K562 (cell line): ENCODE data around the gene CD46. TPM values are rescaled to one million over a fixed set of nuclear protein-coding genes. Genes with fewer than 3 reads are reported as not detected.

ENCODE experiments used
- ATAC-seq: fragments of 200-7000 bp; cut with Tn5 transposase; 3 replicates; pipeline ENCODE4 v1.9.1; 2020; ENCODE audit warnings: moderate library complexity
- BruUV-seq: library from RNA; stranded (reverse); fragments of 400-500 nt; replicated peaks from 2 replicates; lab custom pipeline; 2021; lab: Mats Ljungman, UMichigan
- CTCF ChIA-PET: fragments of 300-600 bp; formaldehyde crosslinking; extraction: SDS; loops from one replicate; lab custom pipeline; 2021; ENCODE audit warnings: low intra/inter-chr PET ratio; lab: Yijun Ruan, JAX
- POLR2A ChIA-PET: fragments of 300-600, 350-650 bp; sonication (Branson Sonifier 250); formaldehyde crosslinking; extraction: SDS; loops from one replicate; lab custom pipeline; 2021; ENCODE audit warnings: antibody characterized with exemption, inconsistent platforms; lab: Yijun Ruan, JAX
- DNase-seq, 4 experiments: peaks; one replicate each; pipeline versions ENCODE4 v3.0.0 to v3.0.0-alpha.2; 2011 to 2018; ENCODE audit warnings: low spot score in 3 of 4, mixed read lengths in 3 of 4; ENCODE audit errors: extremely low read depth in 1 of 4
- FAIRE-seq: peaks from 2 replicates; lab custom pipeline; 2011; peaks lifted over from hg19 to GRCh38; lab: Jason Lieb, UNC
- H2AFZ ChIP-seq: 2 replicates; pipeline ENCODE4 v1.6.0; 2011; ENCODE audit warnings: low read depth, low read length, control low read depth, inconsistent platforms
- H3K27ac ChIP-seq: fragments of 200-600 bp; 3 replicates; pipeline ENCODE4 v1.8.0; 2011; ENCODE audit warnings: low read depth, mild to moderate bottlenecking, control low read depth, inconsistent platforms, low read length, moderate library complexity, mixed read lengths; ENCODE audit errors: extremely low read depth
- H3K27me3 ChIP-seq, 2 experiments: fragments of 300-600 bp in 1 of 2; 2 replicates in 1 of 2; 3 replicates in 1 of 2; pipeline versions ENCODE4 v1.6.0 to v1.8.0; 2011; ENCODE audit warnings: inconsistent platforms in 2 of 2, low read length in 2 of 2, mild to moderate bottlenecking in 1 of 2, mixed read lengths in 1 of 2, moderate library complexity in 1 of 2; ENCODE audit not compliant: control insufficient read depth in 2 of 2, insufficient read depth in 2 of 2
- H3K36me3 ChIP-seq: fragments of 300-600 bp; 3 replicates; pipeline ENCODE4 v1.8.0; 2011; ENCODE audit warnings: mild to moderate bottlenecking, low read length, inconsistent platforms; ENCODE audit not compliant: control insufficient read depth, insufficient read depth
- H3K4me1 ChIP-seq, 2 experiments: fragments of 200-600 bp in 1 of 2; replicated peaks in 1 of 2; 2 replicates in 1 of 2; 3 replicates in 1 of 2; pipeline versions ENCODE4 v1.5.1 to v1.8.0; 2011; ENCODE audit warnings: inconsistent platforms in 2 of 2, low read length in 2 of 2, mild to moderate bottlenecking in 1 of 2, mixed read lengths in 1 of 2, moderate library complexity in 1 of 2; ENCODE audit not compliant: control insufficient read depth in 2 of 2, insufficient read depth in 2 of 2
- H3K4me2 ChIP-seq: 2 replicates; pipeline ENCODE4 v1.6.1; 2011; ENCODE audit warnings: low read length, control low read depth, inconsistent platforms, mixed read lengths; ENCODE audit not compliant: insufficient read depth
- H3K4me3 ChIP-seq: fragments of 200-600 bp; sonication (generic), shearing (Covaris generic); 2 replicates; pipeline ENCODE4 v1.5.1; 2016; ENCODE audit warnings: control low read depth, inconsistent platforms
- H3K79me2 ChIP-seq: fragments of 200-600 bp; 3 replicates; pipeline ENCODE4 v1.8.0; 2011; ENCODE audit warnings: low read length, inconsistent platforms; ENCODE audit not compliant: control insufficient read depth, insufficient read depth
- H3K9ac ChIP-seq, 2 experiments: 2 replicates each; pipeline versions ENCODE4 v1.6.0 to v1.6.1; 2011; ENCODE audit warnings: low read depth in 2 of 2, low read length in 2 of 2, control low read depth in 1 of 2, inconsistent platforms in 1 of 2, mild to moderate bottlenecking in 1 of 2, mixed read lengths in 1 of 2; ENCODE audit not compliant: insufficient read depth in 1 of 2
- H3K9me1 ChIP-seq: one replicate; pipeline ENCODE4 v1.6.0; 2011; ENCODE audit warnings: inconsistent platforms, mild to moderate bottlenecking, low read length, moderate library complexity; ENCODE audit not compliant: control insufficient read depth, insufficient read depth
- H3K9me3 ChIP-seq: replicated peaks from 2 replicates; pipeline ENCODE4 v1.5.1; 2011; ENCODE audit warnings: low read depth, low read length, inconsistent platforms; ENCODE audit not compliant: control insufficient read depth, insufficient read depth
- H4K20me1 ChIP-seq: replicated peaks from 2 replicates; pipeline ENCODE4 v1.6.1; 2011; ENCODE audit warnings: low read length, inconsistent platforms, mixed read lengths; ENCODE audit not compliant: control insufficient read depth, insufficient read depth
- C11orf30 ChIP-seq: fragments of 450-650 bp; IDR thresholded peaks from 2 replicates; pipeline ENCODE4 v1.6.1; 2016; ENCODE audit warnings: low read depth, mild to moderate bottlenecking
- FOXK1 ChIP-seq: sonication (generic); formaldehyde crosslinking; IDR thresholded peaks from 2 replicates; pipeline ENCODE4 v1.8.0; 2022; ENCODE audit warnings: missing genetic modification reagents, mild to moderate bottlenecking, borderline replicate concordance
- HCFC1 ChIP-seq: IDR thresholded peaks from 2 replicates; pipeline ENCODE4 v1.6.1; 2012; ENCODE audit warnings: low read depth, low read length, improper control_type of control experiment
- MAFF ChIP-seq: IDR thresholded peaks from 2 replicates; pipeline ENCODE4 v1.6.1; 2012; ENCODE audit warnings: low read length, improper control_type of control experiment
- MAFG ChIP-seq: fragments of 450-650 bp; conservative IDR thresholded peaks from 2 replicates; pipeline ENCODE4 v1.6.1; 2016; ENCODE audit warnings: missing genetic modification characterization, missing compliant biosample characterization
- MAFK ChIP-seq: IDR thresholded peaks from 2 replicates; pipeline ENCODE4 v1.6.1; 2011; ENCODE audit warnings: low read length, improper control_type of control experiment
- MXI1 ChIP-seq: IDR thresholded peaks from 2 replicates; pipeline ENCODE4 v1.6.1; 2011; ENCODE audit warnings: low read depth, mild to moderate bottlenecking, improper control_type of control experiment, low read length
- SRF ChIP-seq, 2 experiments: fragments of 250-450, 450-650 bp in 1 of 2; sonication (Bioruptor Pico) in 1 of 2; sonication (generic) in 1 of 2; formaldehyde crosslinking; IDR thresholded peaks; 2 replicates each; pipeline versions ENCODE4 v1.5.0 to v1.5.1; 2020 to 2022; ENCODE audit warnings: mild to moderate bottlenecking in 1 of 2, missing genetic modification reagents in 1 of 2
- ZBTB34 ChIP-seq: fragments of 250-450 bp; sonication (Bioruptor Pico); IDR thresholded peaks from 2 replicates; pipeline ENCODE4 v1.8.0; 2021; ENCODE audit warnings: mild to moderate bottlenecking, moderate library complexity
- ZNF316 ChIP-seq: fragments of 450-650 bp; IDR thresholded peaks from 2 replicates; pipeline ENCODE4 v1.6.1; 2016
- ZNF655 ChIP-seq: fragments of 250-450 bp; sonication (Bioruptor Pico); IDR thresholded peaks from 2 replicates; pipeline ENCODE4 v1.5.0; 2021
- WGBS: fragments of 100-300 bp; shearing (Covaris generic); methylation state at CpG from one replicate; pipeline ENCODE4 v1.1.6; 2016; ENCODE audit warnings: low coverage, mixed read lengths; ENCODE audit not compliant: insufficient coverage; ENCODE audit errors: missing lambda C conversion rate; 5-methylcytosine and 5-hydroxymethylcytosine counted together
- in situ Hi-C: fragments of 300-500 bp; cut with MboI; formaldehyde crosslinking; loops from 4 replicates; pipeline ENCODE4 v1.15.0; 2018; ENCODE audit warnings: inconsistent platforms, mixed read lengths
- intact Hi-C: fragments of 100-400 bp; cut with micrococcal nuclease; formaldehyde crosslinking; loops from 2 replicates; pipeline ENCODE4 v1.14.2; 2022
- polyA plus RNA-seq, 8 experiments: library from polyadenylated mRNA; depleted of rRNA in 4 of 8; stranded (reverse) in 5 of 8; unstranded in 3 of 8; fragments of >200 nt; fragmentation: Nextera tagmentation in 2 of 8; fragmentation: Illumina TruSeq in 1 of 8; extraction: Ambion mirVana in 2 of 8; extraction: Trizol in 1 of 8; gene quantifications; 2 replicates each; pipeline versions ENCODE4 v1.2.1 to v1.2.3, GENCODE V29; 2011 to 2014; ENCODE audit warnings: inconsistent platforms in 1 of 8, missing spikeins in 1 of 8
- total RNA-seq, 7 experiments: library from RNA; depleted of rRNA in 6 of 7; stranded (reverse); fragments of >200 nt in 6 of 7; fragmentation: Illumina TruSeq in 2 of 7; extraction: Trizol in 2 of 7; gene quantifications; 2 replicates each; pipeline versions ENCODE4 v1.2.1 to v1.2.3, GENCODE V29; 2011 to 2021; ENCODE audit warnings: low replicate concordance in 1 of 7

The CD46 gene
- total and polyA plus RNA-seq, 9 of the 15 experiments (the other 6 are each of a cell fraction or from before 2014, with no cell fraction given) = 87.9 to 374 (median 156) TPM

GRCh38 chr1:207755846-207756693, 4.2 kb downstream of the CD46 start:
- in situ Hi-C loops (no loop called here), intact Hi-C loops (loop anchor here (2.0 kb wide), 2 partner anchors 23 to 45 kb away; no protein-coding TSS in a partner anchor)
- H3K9ac ChIP-seq = no peak overlapping the region
- ATAC-seq = no peak
- no peak overlapping the region for H2AFZ ChIP-seq
- peaks cover 17 to 29% of the 10 kb centered on the region in 2 experiments for H3K4me1 ChIP-seq
- H3K79me2 ChIP-seq = peaks cover 83% of the 10 kb centered on the region
- POLR2A ChIA-PET = interaction anchor here (1.3 to 1.6 kb wide), 3 partner anchors 9 to 38 kb away, joined by 3 to 5 read pairs (median 4); no protein-coding TSS in a partner anchor
- H3K4me3 ChIP-seq = no peak overlapping the region
- FAIRE-seq = peak; percentile 56
- H3K36me3 ChIP-seq = peaks cover 60% of the 10 kb centered on the region
- H4K20me1 ChIP-seq = peaks cover 33% of the 10 kb centered on the region; the same call in 1 of the 2 replicates
- H3K9me3 ChIP-seq = no peaks in the 10 kb centered on the region
- no TSS peak for BruUV-seq
- 47% methylated on average over 2 of the region's 2 CpGs for WGBS
- DNase-seq = no peak
- CTCF ChIA-PET = no interaction called here
- H3K27ac ChIP-seq = no peak overlapping the region
- TF ChIP-seq FOXK1 (CRISPR knock-in tag) (0 out of 2 replicates have a peak, but pooled peaks have one; percentile 22), C11orf30 (peak; percentile 82), HCFC1 (no peak), ZBTB34 (CRISPR knock-in tag) (no peak), MXI1 (no peak), MAFF (peak; percentile 73), MAFK (peak; percentile 61; the same call in 1 of the 2 replicates), MAFG (tag) (peak; percentile 61), ZNF655 (CRISPR knock-in tag) (no peak), SRF (CRISPR knock-in tag; IDR thresholded peaks at IDR 0.05) (0 out of 4 replicates have a peak, but pooled peaks of 1 of the 2 experiments have one; percentile 28), ZNF316 (peak; percentile 90)
- no peak overlapping the region; the same call in 1 of the 2 replicates for H3K4me2 ChIP-seq
- H3K9me1 ChIP-seq = no peaks in the 10 kb centered on the region
- H3K27me3 ChIP-seq = no peaks in the 10 kb centered on the region
